Muscle layer of colon (tissue), 2 donors: ENCODE measurements around the gene PDCD11.
A peak's percentile ranks its signal among the peaks of the same experiment; 100 is the strongest.
"Not testable (repeated sequence)": the region's sequence is repeated elsewhere in the genome, so short reads cannot be mapped to it uniquely, and the experiment has no call there.

Experiments
- H3K27ac ChIP-seq: one replicate; pipeline ENCODE4 v1.7.0; 2013; ENCODE audit warnings: low read depth, mild to moderate bottlenecking, low read length, moderate library complexity
- H3K27me3 ChIP-seq, 2 donors: one replicate each; pipeline ENCODE4 v1.7.0; 2013; ENCODE audit warnings: low read length in 2 of 2, mild to moderate bottlenecking in 2 of 2; ENCODE audit not compliant: insufficient read depth in 2 of 2, control insufficient read depth in 1 of 2
- H3K36me3 ChIP-seq: one replicate; pipeline ENCODE4 v1.7.0; 2013; ENCODE audit warnings: mild to moderate bottlenecking, low read length; ENCODE audit not compliant: insufficient read depth
- H3K4me1 ChIP-seq: one replicate; pipeline ENCODE4 v1.7.0; 2013; ENCODE audit warnings: mild to moderate bottlenecking, low read length; ENCODE audit not compliant: insufficient read depth
- H3K4me3 ChIP-seq, 2 donors: one replicate each; pipeline ENCODE4 v1.7.0; 2013; ENCODE audit warnings: low read length in 2 of 2, low read depth in 1 of 2, mild to moderate bottlenecking in 1 of 2, moderate library complexity in 1 of 2
- H3K9ac ChIP-seq: one replicate; pipeline ENCODE4 v1.7.0; 2013; ENCODE audit warnings: low read length
- H3K9me3 ChIP-seq: one replicate; pipeline ENCODE4 v1.7.0; 2013; ENCODE audit warnings: mild to moderate bottlenecking, low read length
- donor health status: abdominal sarcoma.
- donor health status: Adenocarcinoma of cecum.

Gene PDCD11, protein sequence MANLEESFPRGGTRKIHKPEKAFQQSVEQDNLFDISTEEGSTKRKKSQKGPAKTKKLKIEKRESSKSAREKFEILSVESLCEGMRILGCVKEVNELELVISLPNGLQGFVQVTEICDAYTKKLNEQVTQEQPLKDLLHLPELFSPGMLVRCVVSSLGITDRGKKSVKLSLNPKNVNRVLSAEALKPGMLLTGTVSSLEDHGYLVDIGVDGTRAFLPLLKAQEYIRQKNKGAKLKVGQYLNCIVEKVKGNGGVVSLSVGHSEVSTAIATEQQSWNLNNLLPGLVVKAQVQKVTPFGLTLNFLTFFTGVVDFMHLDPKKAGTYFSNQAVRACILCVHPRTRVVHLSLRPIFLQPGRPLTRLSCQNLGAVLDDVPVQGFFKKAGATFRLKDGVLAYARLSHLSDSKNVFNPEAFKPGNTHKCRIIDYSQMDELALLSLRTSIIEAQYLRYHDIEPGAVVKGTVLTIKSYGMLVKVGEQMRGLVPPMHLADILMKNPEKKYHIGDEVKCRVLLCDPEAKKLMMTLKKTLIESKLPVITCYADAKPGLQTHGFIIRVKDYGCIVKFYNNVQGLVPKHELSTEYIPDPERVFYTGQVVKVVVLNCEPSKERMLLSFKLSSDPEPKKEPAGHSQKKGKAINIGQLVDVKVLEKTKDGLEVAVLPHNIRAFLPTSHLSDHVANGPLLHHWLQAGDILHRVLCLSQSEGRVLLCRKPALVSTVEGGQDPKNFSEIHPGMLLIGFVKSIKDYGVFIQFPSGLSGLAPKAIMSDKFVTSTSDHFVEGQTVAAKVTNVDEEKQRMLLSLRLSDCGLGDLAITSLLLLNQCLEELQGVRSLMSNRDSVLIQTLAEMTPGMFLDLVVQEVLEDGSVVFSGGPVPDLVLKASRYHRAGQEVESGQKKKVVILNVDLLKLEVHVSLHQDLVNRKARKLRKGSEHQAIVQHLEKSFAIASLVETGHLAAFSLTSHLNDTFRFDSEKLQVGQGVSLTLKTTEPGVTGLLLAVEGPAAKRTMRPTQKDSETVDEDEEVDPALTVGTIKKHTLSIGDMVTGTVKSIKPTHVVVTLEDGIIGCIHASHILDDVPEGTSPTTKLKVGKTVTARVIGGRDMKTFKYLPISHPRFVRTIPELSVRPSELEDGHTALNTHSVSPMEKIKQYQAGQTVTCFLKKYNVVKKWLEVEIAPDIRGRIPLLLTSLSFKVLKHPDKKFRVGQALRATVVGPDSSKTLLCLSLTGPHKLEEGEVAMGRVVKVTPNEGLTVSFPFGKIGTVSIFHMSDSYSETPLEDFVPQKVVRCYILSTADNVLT (N-terminal part only)

DNA sequence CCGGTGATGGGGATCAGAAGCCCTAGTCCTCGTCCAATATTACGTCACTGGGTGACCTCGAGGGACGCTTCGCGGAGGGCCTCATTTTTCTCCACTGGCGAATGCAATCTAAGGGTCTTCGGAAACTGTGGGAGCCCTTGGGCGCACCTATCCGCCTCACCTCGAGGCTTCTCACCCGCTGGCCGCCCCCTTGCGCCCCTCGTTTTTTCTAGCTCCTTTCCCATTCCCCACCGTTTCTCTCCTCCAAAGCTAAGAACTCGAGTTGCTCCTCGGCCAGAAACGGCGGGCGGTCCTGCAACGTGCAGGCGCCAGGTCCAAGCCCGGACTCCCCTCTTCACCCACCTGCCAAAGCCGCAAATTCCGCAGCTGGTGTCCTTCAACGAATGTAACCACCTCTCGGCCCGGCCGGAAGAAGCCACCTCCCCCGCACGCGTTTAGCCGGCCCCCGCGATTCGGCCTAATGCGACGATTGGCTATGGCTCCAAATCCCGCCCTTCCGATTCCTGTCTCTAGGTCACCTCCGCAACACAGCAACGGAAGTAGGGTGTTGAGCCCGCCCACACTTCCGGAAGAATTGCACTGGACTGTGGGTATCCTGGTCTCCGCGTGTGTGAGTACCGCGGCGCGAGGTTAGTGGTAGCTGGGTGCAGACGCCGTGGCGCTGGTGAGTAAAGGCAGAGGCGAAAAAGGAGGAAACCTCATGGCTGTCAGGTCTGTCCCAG, at the start of gene PDCD11, which contains the start of gene ATP5MK:
Gene PDCD11 (plus strand): TSS at position 560 of the 722 bp plus-strand sequence. CDS start 1,801 bp downstream, outside the sequence.
Gene ATP5MK (minus strand): TSS at position 409 of the 722 bp plus-strand sequence. CDS start 4,018 bp downstream, outside the sequence.
- Histone ChIP-seq H3K9me3 (no peaks in the 10 kb centered on the region), H3K9ac (peak within 1 kb of the TSS; percentile 89), H3K4me1 (peaks cover 28% of the 10 kb centered on the region), H3K27me3 (no peaks in the 10 kb centered on the region), H3K4me3 (peak within 1 kb of the TSS; percentile 78 to 99), H3K27ac (peak within 1 kb of the TSS; percentile 81), H3K36me3 (peaks cover 32% of the 10 kb centered on the region)

DNA sequence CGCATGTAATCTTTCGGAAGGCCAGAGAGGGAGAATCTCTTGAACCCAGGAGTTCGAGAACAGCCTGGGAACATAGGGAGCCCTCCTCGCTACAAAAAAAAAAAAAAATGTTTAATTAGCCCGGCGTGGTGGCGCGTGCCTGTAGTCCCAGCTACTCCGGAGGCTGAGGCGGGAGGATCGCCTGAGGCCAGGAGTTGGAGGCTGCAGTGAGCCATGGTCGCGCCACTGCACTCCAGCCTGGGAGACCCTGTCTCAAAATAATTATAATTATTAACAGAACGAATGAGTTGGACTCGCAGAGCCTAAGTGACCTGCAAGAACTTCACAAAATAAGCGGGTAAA, 46.3 kb upstream of the PDCD11 start:
- H3K9me3 ChIP-seq: no peaks in the 10 kb centered on the region
- H3K4me3 ChIP-seq: peak overlapping the region; percentile 71 to 77
- peak overlapping the region; percentile 93 for H3K27ac ChIP-seq
- H3K36me3 ChIP-seq: peaks cover 11% of the 10 kb centered on the region
- no peaks in the 10 kb centered on the region for H3K4me1 ChIP-seq
- no peaks in the 10 kb centered on the region for H3K27me3 ChIP-seq
- peak overlapping the region; percentile 21 for H3K9ac ChIP-seq

DNA sequence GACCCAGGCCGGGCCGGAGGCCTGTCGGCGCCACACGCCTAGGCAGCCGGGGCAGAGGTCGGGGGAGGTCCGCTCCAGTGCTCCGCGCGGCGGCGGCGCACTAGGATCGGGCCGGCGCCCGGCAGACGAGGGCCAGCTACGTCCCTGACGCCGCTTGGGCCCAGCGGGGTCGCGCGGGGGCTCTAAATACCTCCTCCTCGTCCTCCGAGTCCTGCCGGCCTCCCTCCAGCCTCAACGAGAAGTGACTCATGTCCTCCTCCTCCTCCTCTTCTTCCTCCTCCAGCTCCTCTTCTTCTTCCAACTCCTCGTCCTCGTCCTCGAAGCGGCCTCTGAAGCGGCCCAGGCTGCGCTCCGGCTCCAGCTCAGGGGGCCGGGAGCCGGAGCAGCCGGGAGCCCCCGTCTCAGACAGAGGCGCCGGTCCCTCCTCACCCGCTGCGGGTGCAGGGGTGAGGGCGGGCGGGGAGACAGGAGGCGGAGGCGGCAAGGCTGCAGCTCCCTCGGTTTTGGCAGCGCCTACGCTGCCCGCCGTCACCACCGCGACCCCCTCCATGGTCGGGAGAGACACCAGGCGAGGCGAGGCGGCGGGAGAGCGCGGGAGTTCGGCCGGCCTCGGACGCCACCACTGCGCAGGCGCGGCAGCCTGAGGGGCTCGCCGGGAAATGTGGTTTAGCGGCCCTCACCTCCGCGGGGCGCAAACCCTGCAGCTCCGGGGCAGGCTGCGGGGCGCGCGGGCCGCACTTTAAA, 45.7 kb upstream of the PDCD11 start, which contains the start of gene PCGF6:
Gene PCGF6 (minus strand): TSS at position 624 of the 744 bp plus-strand sequence. CDS start 74 bp downstream, at position 550.
- H3K9me3 ChIP-seq: no peaks in the 10 kb centered on the region
- H3K36me3 ChIP-seq: peaks cover 9% of the 10 kb centered on the region
- peak within 1 kb of the TSS; percentile 21 for H3K9ac ChIP-seq
- no peaks in the 10 kb centered on the region for H3K27me3 ChIP-seq
- no peaks in the 10 kb centered on the region for H3K4me1 ChIP-seq
- peak within 1 kb of the TSS; percentile 93 for H3K27ac ChIP-seq
- H3K4me3 ChIP-seq: peak within 1 kb of the TSS; percentile 71 to 77

DNA sequence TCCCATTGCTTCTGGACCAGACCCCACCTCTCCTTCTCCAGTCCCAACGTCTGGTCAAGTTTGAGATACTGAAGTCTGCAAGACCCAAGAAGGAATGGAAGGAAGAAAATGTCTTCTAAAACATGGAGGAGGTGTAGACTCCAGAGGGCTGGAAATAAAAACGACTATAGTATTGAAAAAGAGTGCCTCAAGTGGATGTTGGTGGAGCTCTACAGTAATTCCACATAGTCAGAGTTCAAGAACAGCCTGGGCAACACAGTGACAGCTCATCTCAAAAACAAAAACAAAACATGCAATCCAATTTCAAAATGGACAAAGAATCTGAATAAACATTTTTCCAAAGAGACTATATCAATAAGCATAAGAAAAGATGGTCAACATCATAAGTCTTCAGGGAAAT, 43.1 kb upstream of the PDCD11 start:
- H3K36me3 ChIP-seq: peaks cover under 1% of the 10 kb centered on the region
- no peaks in the 10 kb centered on the region for H3K4me1 ChIP-seq
- no peaks in the 10 kb centered on the region for H3K9me3 ChIP-seq
- H3K27me3 ChIP-seq: no peaks in the 10 kb centered on the region
- no peak overlapping the region for H3K27ac ChIP-seq
- no peak overlapping the region for H3K4me3 ChIP-seq
- H3K9ac ChIP-seq: no peak overlapping the region

DNA sequence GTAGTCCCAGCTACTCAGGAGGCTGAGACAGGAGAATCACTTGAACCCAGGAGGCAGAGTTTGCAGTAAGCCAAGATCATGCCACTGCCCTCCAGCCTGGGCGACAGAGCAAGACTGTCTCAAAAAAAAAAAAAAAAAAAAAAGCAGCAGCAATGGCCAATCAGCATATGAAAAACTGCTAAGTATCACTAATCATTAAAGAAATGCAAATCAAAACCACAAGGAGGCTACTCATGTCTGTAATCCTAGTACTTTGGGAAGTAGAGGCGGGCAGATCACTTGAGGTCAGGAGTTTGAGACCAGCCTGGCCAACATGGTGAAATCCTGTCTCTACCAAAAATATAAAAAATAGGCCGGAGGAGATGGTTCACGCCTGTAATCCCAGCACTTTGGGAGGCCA, 41.9 kb upstream of the PDCD11 start:
- not testable (repeated sequence) for H3K4me1 ChIP-seq, H3K36me3 ChIP-seq, H3K9ac ChIP-seq, H3K27me3 ChIP-seq, H3K27ac ChIP-seq, H3K9me3 ChIP-seq, H3K4me3 ChIP-seq

DNA sequence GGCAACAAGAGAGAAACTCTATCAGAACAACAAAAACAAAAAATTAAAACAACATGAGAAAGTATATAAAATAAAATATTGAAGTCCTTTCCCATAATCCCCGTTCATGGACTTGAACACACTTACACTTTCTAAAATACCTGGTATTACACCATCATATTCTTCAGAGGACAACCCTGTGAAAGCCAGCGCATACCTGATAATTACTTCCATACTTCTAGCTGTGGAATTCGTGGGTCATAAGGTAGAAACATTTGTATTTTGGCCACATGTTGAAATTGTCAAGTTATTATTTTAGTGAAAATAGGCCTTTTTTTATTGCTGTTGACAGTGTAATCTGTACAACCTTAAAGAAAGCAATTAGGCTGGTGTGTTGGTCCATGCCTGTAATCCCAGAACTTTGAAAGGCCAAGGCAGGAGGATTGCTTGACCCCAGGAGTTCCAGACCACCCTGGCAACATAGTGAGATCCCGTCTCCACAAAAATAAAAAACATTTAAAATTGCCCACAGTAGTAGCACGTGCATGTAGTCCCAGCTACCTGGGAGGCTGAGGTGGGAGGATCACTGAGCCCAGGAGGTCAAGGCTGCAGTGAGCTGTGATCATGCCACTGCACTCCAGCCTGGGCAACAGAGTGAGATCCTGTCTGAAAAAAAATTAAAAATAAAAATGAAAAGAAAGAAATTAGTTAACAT, 40.4 kb upstream of the PDCD11 start:
- H3K36me3 ChIP-seq: no peaks in the 10 kb centered on the region
- H3K4me3 ChIP-seq: no peak overlapping the region
- no peak overlapping the region for H3K27ac ChIP-seq
- H3K27me3 ChIP-seq: no peaks in the 10 kb centered on the region
- H3K9me3 ChIP-seq: no peaks in the 10 kb centered on the region
- no peak overlapping the region for H3K9ac ChIP-seq
- no peaks in the 10 kb centered on the region for H3K4me1 ChIP-seq

DNA sequence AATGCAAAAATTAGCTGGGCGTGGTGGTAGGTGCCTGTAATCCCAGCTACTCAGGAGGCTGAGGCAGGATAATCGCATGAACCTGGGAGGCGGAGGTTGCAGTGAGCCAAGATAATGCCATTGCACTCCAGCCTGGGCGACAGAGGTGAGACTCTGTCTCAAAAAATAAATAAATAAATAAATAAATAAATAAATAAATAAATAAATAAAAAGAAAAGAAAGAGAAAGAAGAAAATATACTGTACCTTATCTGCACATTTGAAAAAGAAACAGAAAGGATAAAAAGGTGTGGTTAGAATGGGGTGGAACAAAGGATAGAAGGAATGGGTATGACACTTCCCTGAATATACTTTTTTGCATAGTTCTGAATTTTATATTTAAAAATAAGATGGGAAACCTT, 36.9 kb upstream of the PDCD11 start:
- not testable (repeated sequence) for H3K27me3 ChIP-seq, H3K9me3 ChIP-seq, H3K4me3 ChIP-seq, H3K9ac ChIP-seq, H3K4me1 ChIP-seq, H3K27ac ChIP-seq, H3K36me3 ChIP-seq

DNA sequence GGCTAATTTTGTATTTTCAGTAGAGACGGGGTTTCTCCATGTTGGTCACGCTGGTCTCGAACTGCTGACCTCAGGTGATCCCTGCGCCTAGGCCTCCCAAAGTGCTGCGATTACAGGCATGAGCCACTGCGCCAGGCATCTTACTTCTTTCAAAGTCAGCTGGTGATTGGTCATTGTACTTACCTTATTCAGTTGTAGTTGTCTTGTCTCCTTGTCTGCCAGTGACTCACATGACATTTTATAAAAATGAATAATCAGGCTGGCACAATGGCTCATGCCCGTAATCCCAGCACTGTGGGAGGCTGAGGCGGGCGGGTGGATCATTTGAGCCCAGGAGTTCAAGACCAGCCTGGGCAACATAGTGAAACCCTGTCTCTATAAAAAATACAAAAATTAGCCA, 35.6 kb upstream of the PDCD11 start:
- not testable (repeated sequence) for H3K27me3 ChIP-seq, H3K36me3 ChIP-seq, H3K4me3 ChIP-seq, H3K4me1 ChIP-seq, H3K9me3 ChIP-seq, H3K27ac ChIP-seq, H3K9ac ChIP-seq

DNA sequence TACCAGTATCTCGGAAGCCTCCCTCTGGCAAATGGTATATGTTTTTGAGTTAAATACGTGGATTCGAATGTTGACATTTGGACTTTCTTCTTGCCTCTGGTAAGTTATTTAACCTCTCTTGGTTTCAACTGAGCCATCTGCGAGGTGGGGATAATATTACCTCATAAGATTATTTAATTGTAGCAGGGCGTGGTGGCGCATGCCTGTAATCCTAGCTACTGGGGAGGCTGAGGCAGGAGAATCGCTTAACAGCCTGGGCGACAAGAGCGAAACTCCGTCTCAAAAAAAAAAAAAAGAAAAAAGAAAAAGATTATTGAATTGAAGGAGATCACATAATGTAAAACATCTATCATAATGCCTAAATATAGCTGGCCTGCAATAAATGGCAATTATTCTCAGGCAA, 29.0 kb upstream of the PDCD11 start:
- H3K27ac ChIP-seq: peak overlapping the region; percentile 81
- no peaks in the 10 kb centered on the region for H3K4me1 ChIP-seq
- H3K4me3 ChIP-seq: peak overlapping the region; percentile 68 to 74
- no peaks in the 10 kb centered on the region for H3K36me3 ChIP-seq
- H3K27me3 ChIP-seq: no peaks in the 10 kb centered on the region
- no peak overlapping the region for H3K9ac ChIP-seq
- no peaks in the 10 kb centered on the region for H3K9me3 ChIP-seq
